Bronchial epithelial cell (primary cell): ENCODE results near the gene MYO1E. TPM values are rescaled to one million over a fixed set of nuclear protein-coding genes. Genes with fewer than 3 reads are reported as not detected.

Source experiments
- DNase-seq: peaks from one replicate; pipeline ENCODE4 v3.0.0-alpha.2; 2010; ENCODE audit warnings: low read depth
- FAIRE-seq: peaks from 2 replicates; lab custom pipeline; 2011; peaks lifted over from hg19 to GRCh38; lab: Jason Lieb, UNC
- H3K27me3 ChIP-seq: 2 replicates; pipeline ENCODE4 v1.5.1; 2011; ENCODE audit warnings: low read length; ENCODE audit not compliant: control insufficient read depth, insufficient read depth
- H3K36me3 ChIP-seq: 2 replicates; pipeline ENCODE4 v1.5.1; 2011; ENCODE audit warnings: low read length; ENCODE audit not compliant: control insufficient read depth, insufficient read depth
- H3K4me3 ChIP-seq: 2 replicates; pipeline ENCODE4 v1.5.1; 2011; ENCODE audit warnings: mild to moderate bottlenecking, low read depth, low read length, control low read depth
- CTCF ChIP-seq: IDR thresholded peaks from 2 replicates; pipeline ENCODE4 v1.5.1; 2011; ENCODE audit warnings: mild to moderate bottlenecking, moderate library complexity, low read length, control low read depth, inconsistent platforms; ENCODE audit not compliant: insufficient read depth, severe bottlenecking
- total RNA-seq: library from RNA; depleted of rRNA; stranded (reverse); fragments of >200 nt; gene quantifications from 2 replicates; pipeline ENCODE4 v1.2.1, GENCODE V29; 2014

MYO1E gene
- total RNA-seq, 1 donor from 2014 or later = 71.9 TPM

- H3K4me3 ChIP-seq = no peak overlapping the region
- peaks cover 15% of the 10 kb centered on the region for H3K36me3 ChIP-seq
- no peak for TF ChIP-seq CTCF
- H3K27me3 ChIP-seq = no peaks in the 10 kb centered on the region
- FAIRE-seq = no peak
- no peak for DNase-seq
These were observed 182.4 kb downstream of the MYO1E start for GRCh38 chr15:59190291-59190690.

- no peak for FAIRE-seq
- H3K27me3 ChIP-seq = no peaks in the 10 kb centered on the region
- no peak for TF ChIP-seq CTCF
These were observed 183.4 kb downstream of the MYO1E start for GRCh38 chr15:59189241-59189640.

GRCh38 chr15:59186501-59186900, 186.2 kb downstream of the MYO1E start:
- no peak for FAIRE-seq
- Histone ChIP-seq H3K36me3 (peaks cover 11% of the 10 kb centered on the region), H3K27me3 (no peaks in the 10 kb centered on the region), H3K4me3 (no peak overlapping the region)
- no peak for DNase-seq
- TF ChIP-seq CTCF = no peak

More at GRCh38 chr15:59189241-59189640, 183.4 kb downstream of the MYO1E start:
- Histone ChIP-seq H3K36me3 (peaks cover 9% of the 10 kb centered on the region), H3K4me3 (no peak overlapping the region)
- DNase-seq = no peak

- Histone ChIP-seq H3K27me3 (no peaks in the 10 kb centered on the region), H3K36me3 (peaks cover 11% of the 10 kb centered on the region), H3K4me3 (no peak overlapping the region)
- FAIRE-seq (no peak), DNase-seq (no peak)
- no peak for TF ChIP-seq CTCF
These were observed 186.9 kb downstream of the MYO1E start for GRCh38 chr15:59185725-59186124.

GRCh38 chr15:59180945-59181600, 191.6 kb downstream of the MYO1E start:
- no peak for TF ChIP-seq CTCF
- no peaks in the 10 kb centered on the region for H3K27me3 ChIP-seq
- no peak for DNase-seq
- peaks cover 7% of the 10 kb centered on the region for H3K36me3 ChIP-seq
- no peak overlapping the region for H3K4me3 ChIP-seq
- peak; percentile 50 for FAIRE-seq

- DNase-seq (no peak), FAIRE-seq (no peak)
- no peak overlapping the region for H3K4me3 ChIP-seq
- H3K27me3 ChIP-seq = no peaks in the 10 kb centered on the region
- TF ChIP-seq CTCF = no peak
- peaks cover 7% of the 10 kb centered on the region for H3K36me3 ChIP-seq
These were observed 193.0 kb downstream of the MYO1E start for GRCh38 chr15:59179717-59180116.
